Kidney epithelial cell (primary cell): Measurements from ENCODE around the gene CBFA2T3. TPM values are rescaled to one million over a fixed set of nuclear protein-coding genes. Genes with fewer than 3 reads are reported as not detected.

Experiments used
- DNase-seq: peaks from one replicate; pipeline ENCODE4 v3.0.0-alpha.2; 2010; ENCODE audit warnings: low read depth
- H3K27me3 ChIP-seq: 2 replicates; pipeline ENCODE4 v1.6.0; 2011; ENCODE audit warnings: low read length; ENCODE audit not compliant: control insufficient read depth, insufficient read depth
- H3K36me3 ChIP-seq: 2 replicates; pipeline ENCODE4 v1.5.1; 2011; ENCODE audit warnings: low read length; ENCODE audit not compliant: control insufficient read depth, insufficient read depth
- H3K4me3 ChIP-seq: 2 replicates; pipeline ENCODE4 v1.5.1; 2011; ENCODE audit warnings: low read depth, mild to moderate bottlenecking, control low read depth, low read length
- CTCF ChIP-seq: IDR thresholded peaks from 2 replicates; pipeline ENCODE4 v1.5.1; 2011; ENCODE audit warnings: mild to moderate bottlenecking, moderate library complexity, low read length, control low read depth, inconsistent platforms; ENCODE audit not compliant: insufficient read depth, poor library complexity, severe bottlenecking
- total RNA-seq: library from RNA; depleted of rRNA; stranded (reverse); fragments of >200 nt; gene quantifications from 2 replicates; pipeline ENCODE4 v1.2.3, GENCODE V29; 2015

CBFA2T3 gene
- total RNA-seq, 1 donor from 2014 or later, result 0.63 TPM

- no peak for TF ChIP-seq CTCF
- peaks cover 30% of the 10 kb centered on the region for H3K27me3 ChIP-seq
- DNase-seq, result no peak
- H3K36me3 ChIP-seq, result no peaks in the 10 kb centered on the region
- no peak overlapping the region for H3K4me3 ChIP-seq
Measured at GRCh38 chr16:88979353-88980015, 2.5 kb upstream of the CBFA2T3 start.

DNA sequence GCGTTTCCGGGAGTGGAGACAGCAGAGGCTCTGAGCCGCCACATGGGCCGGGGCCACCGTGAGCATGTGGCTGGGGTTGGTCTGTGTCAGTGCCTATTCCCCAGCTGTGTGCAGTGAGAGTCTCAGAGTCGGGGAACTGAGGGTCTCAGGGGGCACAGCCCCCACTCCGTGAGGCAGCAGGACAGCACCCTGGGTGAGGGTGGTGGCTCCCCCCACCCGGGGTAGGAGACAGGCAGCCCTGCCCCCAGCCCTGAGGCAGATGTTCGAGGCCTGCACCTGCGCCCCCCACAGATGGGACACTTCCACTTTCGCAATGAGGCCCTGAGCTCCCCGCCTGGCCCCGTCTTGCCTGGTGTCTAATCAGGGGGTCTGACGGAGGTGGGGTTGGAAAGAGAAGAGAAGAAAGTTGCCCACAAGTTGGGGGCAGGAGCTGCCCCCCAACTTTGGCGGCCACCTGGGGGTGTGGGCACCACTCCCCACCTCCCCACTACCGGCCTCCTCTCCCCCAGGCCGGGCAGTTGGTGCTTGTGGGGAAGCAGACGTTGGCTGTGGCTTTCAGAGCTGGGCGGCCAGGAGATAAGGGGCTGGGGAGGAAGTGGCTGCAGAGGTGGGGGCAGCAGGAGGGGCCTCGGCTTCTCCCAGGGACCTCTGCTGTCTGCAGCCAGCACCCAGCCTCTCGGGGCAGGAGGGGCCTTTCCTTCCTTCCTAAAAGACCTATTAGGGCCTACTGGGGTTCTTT lies 1.8 kb upstream of the CBFA2T3 start:
- peaks cover 32% of the 10 kb centered on the region for H3K27me3 ChIP-seq
- no peaks in the 10 kb centered on the region for H3K36me3 ChIP-seq
- DNase-seq, result no peak
- no peak overlapping the region for H3K4me3 ChIP-seq
- TF ChIP-seq CTCF, result no peak

DNA sequence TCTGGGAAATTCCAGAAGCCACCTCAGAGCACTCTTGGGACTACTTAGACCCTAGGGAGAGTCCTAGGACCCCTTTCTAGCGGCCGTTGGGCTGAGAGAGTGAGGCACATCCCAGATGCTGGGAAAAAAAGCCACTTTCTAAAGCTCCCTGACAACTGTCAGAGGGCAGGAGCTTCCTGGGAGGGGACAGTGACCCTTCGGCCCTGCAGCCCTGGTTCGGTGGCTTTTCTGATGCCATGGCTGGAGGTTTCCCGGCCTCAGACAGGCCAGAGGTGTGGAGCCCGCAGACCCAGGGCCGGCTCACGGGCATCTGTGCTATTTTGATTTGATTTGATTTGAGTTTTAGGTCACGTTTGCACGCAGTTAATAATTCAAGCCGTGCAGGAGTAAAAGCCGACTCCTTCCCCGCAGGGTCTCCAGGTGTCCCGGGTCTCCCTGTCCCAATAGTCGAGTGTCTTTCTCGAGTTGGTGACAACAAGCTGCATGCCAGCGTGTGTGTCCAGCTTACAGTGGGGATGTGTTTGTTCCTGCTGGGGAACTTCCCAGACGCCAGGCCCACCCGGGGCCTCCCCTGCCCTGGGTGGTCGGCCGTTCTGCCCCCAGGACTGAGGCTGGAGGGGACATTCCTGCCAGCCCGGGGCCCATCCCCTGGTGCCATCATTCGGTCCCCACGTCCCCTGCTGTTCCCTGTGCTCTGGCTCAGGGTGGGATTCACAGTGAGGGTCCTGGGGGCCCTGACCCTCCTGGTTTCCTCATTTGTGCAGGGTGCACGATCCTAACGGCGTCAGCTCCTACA lies 1.0 kb upstream of the CBFA2T3 start:
- no peak for TF ChIP-seq CTCF
- Histone ChIP-seq H3K36me3 (no peaks in the 10 kb centered on the region), H3K27me3 (peaks cover 38% of the 10 kb centered on the region), H3K4me3 (no peak overlapping the region)
- no peak for DNase-seq

DNA sequence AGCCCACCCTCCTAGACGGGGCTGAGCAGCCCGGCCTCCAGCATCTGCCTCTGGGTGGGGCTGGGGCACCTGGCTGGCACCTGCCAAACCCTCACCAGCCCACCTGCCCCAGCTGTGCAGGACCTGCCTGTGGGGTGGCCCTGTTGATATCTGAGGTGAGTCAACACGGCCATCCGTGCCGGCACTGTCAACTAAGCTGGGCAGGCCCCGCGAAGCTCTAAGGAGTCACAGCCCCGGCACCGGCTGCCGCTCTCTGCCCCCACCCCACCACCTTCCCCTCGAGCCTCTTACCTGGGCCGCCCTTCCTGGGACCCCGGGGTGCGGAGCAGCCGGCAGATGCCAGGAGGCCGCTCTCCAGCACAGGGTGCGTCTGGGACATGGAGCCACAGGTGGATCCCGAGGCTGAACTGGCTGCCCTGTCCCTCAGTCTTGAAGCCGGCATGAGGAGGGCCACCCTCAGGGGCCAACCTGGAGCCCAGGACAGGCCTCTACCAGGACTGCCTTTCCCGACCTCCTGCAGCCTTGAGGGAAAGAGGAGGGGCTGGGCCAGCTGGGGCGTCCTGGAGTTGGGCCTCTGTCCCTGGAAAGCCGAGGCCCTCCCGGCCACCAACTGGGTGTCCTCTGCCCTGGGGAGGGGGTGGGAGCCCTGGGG lies 515 bp downstream of the CBFA2T3 start:
- no peaks in the 10 kb centered on the region for H3K36me3 ChIP-seq
- H3K4me3 ChIP-seq, result no peak overlapping the region
- no peak for DNase-seq
- TF ChIP-seq CTCF, result no peak
- H3K27me3 ChIP-seq, result peaks cover 47% of the 10 kb centered on the region

- TF ChIP-seq CTCF, result no peak
- no peak for DNase-seq
- Histone ChIP-seq H3K27me3 (peaks cover 49% of the 10 kb centered on the region), H3K36me3 (no peaks in the 10 kb centered on the region), H3K4me3 (no peak overlapping the region)
Measured at GRCh38 chr16:88975511-88976061, 1.4 kb downstream of the CBFA2T3 start.
